Measurements from ENCODE around the gene ARHGEF7. TPM values are rescaled to one million over a fixed set of nuclear protein-coding genes. Genes with fewer than 3 reads are reported as not detected.

Gene ARHGEF7
- total RNA-seq, 1 experiment from 2014 or later, result 47.3 TPM

GRCh38 chr13:111183959-111184358 lies 68.8 kb downstream of the ARHGEF7 start:
- peaks cover 51% of the 10 kb centered on the region for H3K4me1 Mint-ChIP-seq

More at GRCh38 chr13:111183959-111184358, 68.8 kb downstream of the ARHGEF7 start:
- H3K4me3 Mint-ChIP-seq, result no peak overlapping the region
- no peaks in the 10 kb centered on the region for H3K27me3 Mint-ChIP-seq (ENCODE audit: low read depth)
- H3K27ac Mint-ChIP-seq, result no peak overlapping the region
- no peak for TF ChIP-seq ZNF416 (CRISPR knock-in tag; IDR thresholded peaks at IDR 0.05)
- no peak for TF ChIP-seq PRDM15 (CRISPR knock-in tag; IDR thresholded peaks at IDR 0.05)
- no peak for TF ChIP-seq FOXJ3 (CRISPR knock-in tag; IDR thresholded peaks at IDR 0.05; ENCODE audit: borderline replicate concordance)
- no peak for TF ChIP-seq ZNF138 (CRISPR knock-in tag; conservative IDR thresholded peaks at IDR 0.05)
- TF ChIP-seq, protein P1, sequence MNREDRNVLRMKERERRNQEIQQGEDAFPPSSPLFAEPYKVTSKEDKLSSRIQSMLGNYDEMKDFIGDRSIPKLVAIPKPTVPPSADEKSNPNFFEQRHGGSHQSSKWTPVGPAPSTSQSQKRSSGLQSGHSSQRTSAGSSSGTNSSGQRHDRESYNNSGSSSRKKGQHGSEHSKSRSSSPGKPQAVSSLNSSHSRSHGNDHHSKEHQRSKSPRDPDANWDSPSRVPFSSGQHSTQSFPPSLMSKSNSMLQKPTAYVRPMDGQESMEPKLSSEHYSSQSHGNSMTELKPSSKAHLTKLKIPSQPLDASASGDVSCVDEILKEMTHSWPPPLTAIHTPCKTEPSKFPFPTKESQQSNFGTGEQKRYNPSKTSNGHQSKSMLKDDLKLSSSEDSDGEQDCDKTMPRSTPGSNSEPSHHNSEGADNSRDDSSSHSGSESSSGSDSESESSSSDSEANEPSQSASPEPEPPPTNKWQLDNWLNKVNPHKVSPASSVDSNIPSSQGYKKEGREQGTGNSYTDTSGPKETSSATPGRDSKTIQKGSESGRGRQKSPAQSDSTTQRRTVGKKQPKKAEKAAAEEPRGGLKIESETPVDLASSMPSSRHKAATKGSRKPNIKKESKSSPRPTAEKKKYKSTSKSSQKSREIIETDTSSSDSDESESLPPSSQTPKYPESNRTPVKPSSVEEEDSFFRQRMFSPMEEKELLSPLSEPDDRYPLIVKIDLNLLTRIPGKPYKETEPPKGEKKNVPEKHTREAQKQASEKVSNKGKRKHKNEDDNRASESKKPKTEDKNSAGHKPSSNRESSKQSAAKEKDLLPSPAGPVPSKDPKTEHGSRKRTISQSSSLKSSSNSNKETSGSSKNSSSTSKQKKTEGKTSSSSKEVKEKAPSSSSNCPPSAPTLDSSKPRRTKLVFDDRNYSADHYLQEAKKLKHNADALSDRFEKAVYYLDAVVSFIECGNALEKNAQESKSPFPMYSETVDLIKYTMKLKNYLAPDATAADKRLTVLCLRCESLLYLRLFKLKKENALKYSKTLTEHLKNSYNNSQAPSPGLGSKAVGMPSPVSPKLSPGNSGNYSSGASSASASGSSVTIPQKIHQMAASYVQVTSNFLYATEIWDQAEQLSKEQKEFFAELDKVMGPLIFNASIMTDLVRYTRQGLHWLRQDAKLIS (CRISPR knock-in tag; IDR thresholded peaks at IDR 0.05; ENCODE audit: borderline replicate concordance), result no peak
- no peak for TF ChIP-seq KAT7 (CRISPR knock-in tag; IDR thresholded peaks at IDR 0.05; ENCODE audit: borderline replicate concordance)
- TF ChIP-seq ATF6 (CRISPR knock-in tag; IDR thresholded peaks at IDR 0.05), result no peak
- no peak for TF ChIP-seq ELF4 (CRISPR knock-in tag; IDR thresholded peaks at IDR 0.05; ENCODE audit: low read depth)
- no peak for TF ChIP-seq ZNF121 (CRISPR knock-in tag; IDR thresholded peaks at IDR 0.05)
- TF ChIP-seq NR2C2 (CRISPR knock-in tag; IDR thresholded peaks at IDR 0.05), result no peak
- TF ChIP-seq, protein P2, sequence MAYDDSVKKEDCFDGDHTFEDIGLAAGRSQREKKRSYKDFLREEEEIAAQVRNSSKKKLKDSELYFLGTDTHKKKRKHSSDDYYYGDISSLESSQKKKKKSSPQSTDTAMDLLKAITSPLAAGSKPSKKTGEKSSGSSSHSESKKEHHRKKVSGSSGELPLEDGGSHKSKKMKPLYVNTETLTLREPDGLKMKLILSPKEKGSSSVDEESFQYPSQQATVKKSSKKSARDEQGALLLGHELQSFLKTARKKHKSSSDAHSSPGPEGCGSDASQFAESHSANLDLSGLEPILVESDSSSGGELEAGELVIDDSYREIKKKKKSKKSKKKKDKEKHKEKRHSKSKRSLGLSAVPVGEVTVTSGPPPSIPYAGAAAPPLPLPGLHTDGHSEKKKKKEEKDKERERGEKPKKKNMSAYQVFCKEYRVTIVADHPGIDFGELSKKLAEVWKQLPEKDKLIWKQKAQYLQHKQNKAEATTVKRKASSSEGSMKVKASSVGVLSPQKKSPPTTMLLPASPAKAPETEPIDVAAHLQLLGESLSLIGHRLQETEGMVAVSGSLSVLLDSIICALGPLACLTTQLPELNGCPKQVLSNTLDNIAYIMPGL (CRISPR knock-in tag; IDR thresholded peaks at IDR 0.05), result no peak
- no peak for TF ChIP-seq JAZF1 (CRISPR knock-in tag; IDR thresholded peaks at IDR 0.05)
- no peak for TF ChIP-seq ZNF671 (CRISPR knock-in tag; IDR thresholded peaks at IDR 0.05)
- no peak for TF ChIP-seq CBFB (CRISPR knock-in tag; IDR thresholded peaks at IDR 0.05; ENCODE audit: low read depth)
- no peak for TF ChIP-seq ZNF396 (CRISPR knock-in tag; IDR thresholded peaks at IDR 0.05; ENCODE audit: borderline replicate concordance)
- TF ChIP-seq, protein P3, sequence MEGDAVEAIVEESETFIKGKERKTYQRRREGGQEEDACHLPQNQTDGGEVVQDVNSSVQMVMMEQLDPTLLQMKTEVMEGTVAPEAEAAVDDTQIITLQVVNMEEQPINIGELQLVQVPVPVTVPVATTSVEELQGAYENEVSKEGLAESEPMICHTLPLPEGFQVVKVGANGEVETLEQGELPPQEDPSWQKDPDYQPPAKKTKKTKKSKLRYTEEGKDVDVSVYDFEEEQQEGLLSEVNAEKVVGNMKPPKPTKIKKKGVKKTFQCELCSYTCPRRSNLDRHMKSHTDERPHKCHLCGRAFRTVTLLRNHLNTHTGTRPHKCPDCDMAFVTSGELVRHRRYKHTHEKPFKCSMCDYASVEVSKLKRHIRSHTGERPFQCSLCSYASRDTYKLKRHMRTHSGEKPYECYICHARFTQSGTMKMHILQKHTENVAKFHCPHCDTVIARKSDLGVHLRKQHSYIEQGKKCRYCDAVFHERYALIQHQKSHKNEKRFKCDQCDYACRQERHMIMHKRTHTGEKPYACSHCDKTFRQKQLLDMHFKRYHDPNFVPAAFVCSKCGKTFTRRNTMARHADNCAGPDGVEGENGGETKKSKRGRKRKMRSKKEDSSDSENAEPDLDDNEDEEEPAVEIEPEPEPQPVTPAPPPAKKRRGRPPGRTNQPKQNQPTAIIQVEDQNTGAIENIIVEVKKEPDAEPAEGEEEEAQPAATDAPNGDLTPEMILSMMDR (IDR thresholded peaks at IDR 0.05), result no peak
- TF ChIP-seq, protein P4, sequence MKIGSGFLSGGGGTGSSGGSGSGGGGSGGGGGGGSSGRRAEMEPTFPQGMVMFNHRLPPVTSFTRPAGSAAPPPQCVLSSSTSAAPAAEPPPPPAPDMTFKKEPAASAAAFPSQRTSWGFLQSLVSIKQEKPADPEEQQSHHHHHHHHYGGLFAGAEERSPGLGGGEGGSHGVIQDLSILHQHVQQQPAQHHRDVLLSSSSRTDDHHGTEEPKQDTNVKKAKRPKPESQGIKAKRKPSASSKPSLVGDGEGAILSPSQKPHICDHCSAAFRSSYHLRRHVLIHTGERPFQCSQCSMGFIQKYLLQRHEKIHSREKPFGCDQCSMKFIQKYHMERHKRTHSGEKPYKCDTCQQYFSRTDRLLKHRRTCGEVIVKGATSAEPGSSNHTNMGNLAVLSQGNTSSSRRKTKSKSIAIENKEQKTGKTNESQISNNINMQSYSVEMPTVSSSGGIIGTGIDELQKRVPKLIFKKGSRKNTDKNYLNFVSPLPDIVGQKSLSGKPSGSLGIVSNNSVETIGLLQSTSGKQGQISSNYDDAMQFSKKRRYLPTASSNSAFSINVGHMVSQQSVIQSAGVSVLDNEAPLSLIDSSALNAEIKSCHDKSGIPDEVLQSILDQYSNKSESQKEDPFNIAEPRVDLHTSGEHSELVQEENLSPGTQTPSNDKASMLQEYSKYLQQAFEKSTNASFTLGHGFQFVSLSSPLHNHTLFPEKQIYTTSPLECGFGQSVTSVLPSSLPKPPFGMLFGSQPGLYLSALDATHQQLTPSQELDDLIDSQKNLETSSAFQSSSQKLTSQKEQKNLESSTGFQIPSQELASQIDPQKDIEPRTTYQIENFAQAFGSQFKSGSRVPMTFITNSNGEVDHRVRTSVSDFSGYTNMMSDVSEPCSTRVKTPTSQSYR (CRISPR knock-in tag; IDR thresholded peaks at IDR 0.05), result no peak
- ChIA-PET CTCF (no interaction called here), POLR2A (no interaction called here)
- H3K36me3 Mint-ChIP-seq, result peaks cover 7% of the 10 kb centered on the region
- ATAC-seq, result no peak
- H3K9me3 Mint-ChIP-seq, result peaks cover 4% of the 10 kb centered on the region
- no peak for DNase-seq (ENCODE audit: low spot score)
